ENCODE data around the gene HK3.

DNA sequence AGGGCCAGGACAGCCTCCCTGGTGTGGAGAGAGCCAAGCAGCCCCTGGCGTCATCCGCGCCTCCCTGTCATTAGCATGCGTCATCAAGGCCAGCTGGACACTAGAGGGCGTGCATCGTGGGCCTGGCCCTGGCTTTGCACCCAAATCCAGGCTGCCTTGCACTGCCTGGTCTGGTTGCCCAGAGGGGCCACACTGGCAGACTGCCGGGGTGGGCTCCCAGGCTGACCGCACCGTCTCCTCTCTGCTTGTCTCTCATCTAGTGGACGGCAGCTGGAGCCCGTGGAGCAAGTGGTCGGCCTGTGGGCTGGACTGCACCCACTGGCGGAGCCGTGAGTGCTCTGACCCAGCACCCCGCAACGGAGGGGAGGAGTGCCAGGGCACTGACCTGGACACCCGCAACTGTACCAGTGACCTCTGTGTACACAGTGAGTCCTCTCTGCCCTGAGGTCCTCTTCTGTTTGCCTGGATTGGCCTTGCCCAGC lies 29.0 kb downstream of the HK3 start:
- TF ChIP-seq, protein P1, sequence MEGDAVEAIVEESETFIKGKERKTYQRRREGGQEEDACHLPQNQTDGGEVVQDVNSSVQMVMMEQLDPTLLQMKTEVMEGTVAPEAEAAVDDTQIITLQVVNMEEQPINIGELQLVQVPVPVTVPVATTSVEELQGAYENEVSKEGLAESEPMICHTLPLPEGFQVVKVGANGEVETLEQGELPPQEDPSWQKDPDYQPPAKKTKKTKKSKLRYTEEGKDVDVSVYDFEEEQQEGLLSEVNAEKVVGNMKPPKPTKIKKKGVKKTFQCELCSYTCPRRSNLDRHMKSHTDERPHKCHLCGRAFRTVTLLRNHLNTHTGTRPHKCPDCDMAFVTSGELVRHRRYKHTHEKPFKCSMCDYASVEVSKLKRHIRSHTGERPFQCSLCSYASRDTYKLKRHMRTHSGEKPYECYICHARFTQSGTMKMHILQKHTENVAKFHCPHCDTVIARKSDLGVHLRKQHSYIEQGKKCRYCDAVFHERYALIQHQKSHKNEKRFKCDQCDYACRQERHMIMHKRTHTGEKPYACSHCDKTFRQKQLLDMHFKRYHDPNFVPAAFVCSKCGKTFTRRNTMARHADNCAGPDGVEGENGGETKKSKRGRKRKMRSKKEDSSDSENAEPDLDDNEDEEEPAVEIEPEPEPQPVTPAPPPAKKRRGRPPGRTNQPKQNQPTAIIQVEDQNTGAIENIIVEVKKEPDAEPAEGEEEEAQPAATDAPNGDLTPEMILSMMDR (IDR thresholded peaks at IDR 0.05; ENCODE audit: low read depth, low read length): peak; percentile 32
- TF ChIP-seq EZH2phosphoT487 (IDR thresholded peaks at IDR 0.05; ENCODE audit: low read depth): no peak

All from OCI-LY3 (cell line).